Activated naive CD4-positive, alpha-beta T cell treated with anti-CD3 and anti-CD28 coated beads, Interleukin-2, amount 10 ng/mL, durations not matched to agents 7 days and 5 days (primary cell): Measurements from ENCODE around the gene BCL2A1.
"Not testable (repeated sequence)": the region's sequence is repeated elsewhere in the genome, so short reads cannot be mapped to it uniquely, and the experiment has no call there.

Experiments
- CTCF ChIA-PET: fragments of 350-600 bp; sonication (Branson Sonifier 250); formaldehyde crosslinking; loops from one replicate; lab custom pipeline; 2021; ENCODE audit warnings: antibody characterized with exemption; lab: Charles Lee
- DNase-seq: peaks from one replicate; pipeline ENCODE4 v3.0.0-alpha.2; 2020
- H3K27ac Mint-ChIP-seq: one replicate; pipeline ENCODE4 v1.8.0; 2021; ENCODE audit warnings: mild to moderate bottlenecking, moderate library complexity, mixed read lengths
- H3K27me3 Mint-ChIP-seq: one replicate; pipeline ENCODE4 v1.8.0; 2021; ENCODE audit warnings: mild to moderate bottlenecking, mixed read lengths
- H3K36me3 Mint-ChIP-seq: one replicate; pipeline ENCODE4 v1.8.0; 2021; ENCODE audit warnings: mixed read lengths
- H3K4me1 Mint-ChIP-seq: one replicate; pipeline ENCODE4 v1.8.0; 2021; ENCODE audit warnings: mixed read lengths
- H3K4me3 Mint-ChIP-seq: one replicate; pipeline ENCODE4 v1.8.0; 2021; ENCODE audit warnings: mild to moderate bottlenecking, moderate library complexity, mixed read lengths
- H3K9me3 Mint-ChIP-seq: one replicate; pipeline ENCODE4 v1.8.0; 2021; ENCODE audit warnings: mixed read lengths

The BCL2A1 gene

GRCh38 chr15:79962921-79963320, 8.1 kb downstream of the BCL2A1 start:
- H3K4me3 Mint-ChIP-seq, CTCF ChIA-PET, H3K27ac Mint-ChIP-seq, DNase-seq, H3K27me3 Mint-ChIP-seq, H3K9me3 Mint-ChIP-seq: not testable (repeated sequence)
- peaks cover 42% of the 10 kb centered on the region for H3K4me1 Mint-ChIP-seq
- peaks cover 32% of the 10 kb centered on the region for H3K36me3 Mint-ChIP-seq

- CTCF ChIA-PET = no interaction called here
- DNase-seq = no peak
- Mint-ChIP-seq H3K4me3 (no peak overlapping the region), H3K36me3 (peaks cover 32% of the 10 kb centered on the region), H3K4me1 (peaks cover 35% of the 10 kb centered on the region), H3K27ac (no peak overlapping the region), H3K27me3 (no peaks in the 10 kb centered on the region), H3K9me3 (no peaks in the 10 kb centered on the region)
Observed at GRCh38 chr15:79962178-79962577, 8.8 kb downstream of the BCL2A1 start.

- H3K4me1 Mint-ChIP-seq = peaks cover 20% of the 10 kb centered on the region
- H3K27ac Mint-ChIP-seq = no peak overlapping the region
- no peak overlapping the region for H3K4me3 Mint-ChIP-seq
- H3K9me3 Mint-ChIP-seq = no peaks in the 10 kb centered on the region
- no peaks in the 10 kb centered on the region for H3K27me3 Mint-ChIP-seq
- CTCF ChIA-PET = no interaction called here
- no peak for DNase-seq
- H3K36me3 Mint-ChIP-seq = peaks cover 27% of the 10 kb centered on the region
Observed at GRCh38 chr15:79960502-79961212, 10.3 kb downstream of the BCL2A1 start.

DNA sequence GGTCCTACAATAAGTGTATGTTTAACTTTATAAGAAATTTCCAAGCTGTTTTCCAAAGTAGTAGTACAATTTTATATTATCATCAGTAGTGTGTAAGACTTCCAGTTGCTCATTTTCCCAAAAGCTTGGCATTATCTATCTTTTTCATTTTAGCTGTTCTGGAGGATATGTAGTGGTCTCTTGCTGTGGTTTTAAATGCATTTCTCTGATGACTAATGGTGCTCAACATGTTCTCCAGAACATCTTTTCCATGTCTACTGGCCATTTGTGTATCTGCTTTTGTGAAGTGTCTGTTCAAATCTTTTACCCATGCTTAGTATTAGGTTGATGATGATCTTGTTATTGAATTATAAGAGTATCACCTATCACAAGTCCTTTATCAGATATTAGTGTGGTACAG, 13.3 kb downstream of the BCL2A1 start:
- peaks cover 28% of the 10 kb centered on the region for H3K4me1 Mint-ChIP-seq
- H3K27ac Mint-ChIP-seq = no peak overlapping the region
- no peak overlapping the region for H3K4me3 Mint-ChIP-seq
- peaks cover 16% of the 10 kb centered on the region for H3K36me3 Mint-ChIP-seq
- CTCF ChIA-PET = no interaction called here
- H3K27me3 Mint-ChIP-seq = no peaks in the 10 kb centered on the region
- DNase-seq = no peak
- H3K9me3 Mint-ChIP-seq = peaks cover 2% of the 10 kb centered on the region

DNA sequence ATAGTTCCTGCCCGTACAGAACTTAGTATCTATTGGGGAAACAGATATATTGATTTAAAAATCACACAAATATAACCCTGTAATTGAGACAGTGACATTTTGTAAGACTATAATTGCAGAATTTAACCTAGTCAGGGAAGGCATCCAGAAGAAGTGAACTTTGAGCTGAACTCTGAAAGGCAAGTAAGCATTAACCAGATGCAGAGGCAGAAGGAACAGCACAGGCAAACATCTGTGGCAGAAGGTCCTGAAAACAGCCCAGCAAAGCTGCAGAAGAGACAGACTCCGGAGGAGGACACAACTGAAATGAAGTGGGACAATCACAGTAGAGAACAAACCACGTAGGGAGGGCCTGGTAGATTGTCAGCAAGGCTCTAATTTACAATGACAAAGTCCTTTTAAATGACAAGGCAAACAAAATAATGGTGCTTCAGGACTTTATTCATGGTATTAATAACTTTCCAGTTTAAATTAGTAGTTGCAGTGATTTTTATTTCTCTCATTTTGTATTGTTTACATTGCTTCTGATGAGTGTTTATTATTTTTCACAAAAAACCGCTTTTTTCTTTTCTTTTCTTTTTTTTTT, 14.5 kb downstream of the BCL2A1 start:
- peaks cover 22% of the 10 kb centered on the region for H3K4me1 Mint-ChIP-seq
- peaks cover 12% of the 10 kb centered on the region for H3K36me3 Mint-ChIP-seq
- H3K27me3 Mint-ChIP-seq = no peaks in the 10 kb centered on the region
- CTCF ChIA-PET = no interaction called here
- no peak for DNase-seq
- peaks cover 2% of the 10 kb centered on the region for H3K9me3 Mint-ChIP-seq
- no peak overlapping the region for H3K4me3 Mint-ChIP-seq
- no peak overlapping the region for H3K27ac Mint-ChIP-seq

DNA sequence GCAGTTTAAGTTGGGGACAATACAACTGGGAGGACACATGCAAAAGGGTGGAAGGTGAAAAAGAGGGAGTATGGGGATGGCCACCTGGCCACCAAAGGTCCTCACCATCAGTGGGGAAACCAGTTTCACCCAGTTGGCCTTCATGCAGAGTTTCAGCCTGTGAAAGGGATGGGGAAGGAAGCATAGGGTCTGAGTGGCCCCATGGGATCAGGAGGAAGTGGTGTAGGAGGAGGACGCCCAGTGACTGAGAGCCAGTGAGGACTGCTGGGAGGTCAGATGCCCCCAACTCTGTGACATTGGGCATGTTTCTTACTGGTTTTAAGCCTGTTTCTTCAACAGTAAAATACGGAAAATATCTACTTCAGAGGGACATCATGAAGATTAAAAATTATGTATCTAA, 16.3 kb downstream of the BCL2A1 start:
- CTCF ChIA-PET = no interaction called here
- peaks cover 22% of the 10 kb centered on the region for H3K4me1 Mint-ChIP-seq
- no peak overlapping the region for H3K4me3 Mint-ChIP-seq
- H3K36me3 Mint-ChIP-seq = peaks cover 5% of the 10 kb centered on the region
- H3K9me3 Mint-ChIP-seq = peaks cover 2% of the 10 kb centered on the region
- DNase-seq = no peak
- H3K27ac Mint-ChIP-seq = no peak overlapping the region
- H3K27me3 Mint-ChIP-seq = no peaks in the 10 kb centered on the region

- CTCF ChIA-PET = no interaction called here
- Mint-ChIP-seq H3K27me3 (no peaks in the 10 kb centered on the region), H3K4me1 (peaks cover 22% of the 10 kb centered on the region), H3K9me3 (peaks cover 2% of the 10 kb centered on the region), H3K4me3 (no peak overlapping the region), H3K27ac (no peak overlapping the region), H3K36me3 (peaks cover 1% of the 10 kb centered on the region)
- no peak for DNase-seq
Observed at GRCh38 chr15:79953951-79954444, 17.0 kb downstream of the BCL2A1 start.

DNA sequence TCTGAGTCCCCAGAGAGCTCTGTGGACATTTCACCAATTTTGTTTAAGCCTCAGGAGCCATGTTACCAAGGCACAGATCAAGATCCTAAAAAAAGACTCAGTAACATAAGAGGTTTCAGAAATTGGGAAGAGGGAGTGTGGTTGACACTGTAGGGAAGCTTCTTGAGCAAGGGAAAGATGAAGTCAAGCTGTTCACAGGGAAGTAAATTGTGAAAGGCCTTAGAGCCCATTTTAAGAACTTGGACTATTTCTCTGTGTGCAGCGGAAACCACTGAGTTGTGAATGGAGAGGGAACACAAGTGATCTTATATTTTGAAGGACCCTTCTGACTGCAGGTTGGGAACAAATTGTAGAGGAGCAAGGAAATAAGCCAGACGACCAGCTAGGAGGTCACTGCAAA, 18.7 kb downstream of the BCL2A1 start:
- no peaks in the 10 kb centered on the region for H3K36me3 Mint-ChIP-seq
- no peaks in the 10 kb centered on the region for H3K27me3 Mint-ChIP-seq
- H3K4me1 Mint-ChIP-seq = peaks cover 22% of the 10 kb centered on the region
- CTCF ChIA-PET = interaction anchor here (1.3 kb wide), 1 partner anchor 21 kb away, joined by 3 read pairs; no protein-coding TSS in a partner anchor
- no peak for DNase-seq
- no peak overlapping the region for H3K4me3 Mint-ChIP-seq
- no peak overlapping the region for H3K27ac Mint-ChIP-seq
- peaks cover 2% of the 10 kb centered on the region for H3K9me3 Mint-ChIP-seq

DNA sequence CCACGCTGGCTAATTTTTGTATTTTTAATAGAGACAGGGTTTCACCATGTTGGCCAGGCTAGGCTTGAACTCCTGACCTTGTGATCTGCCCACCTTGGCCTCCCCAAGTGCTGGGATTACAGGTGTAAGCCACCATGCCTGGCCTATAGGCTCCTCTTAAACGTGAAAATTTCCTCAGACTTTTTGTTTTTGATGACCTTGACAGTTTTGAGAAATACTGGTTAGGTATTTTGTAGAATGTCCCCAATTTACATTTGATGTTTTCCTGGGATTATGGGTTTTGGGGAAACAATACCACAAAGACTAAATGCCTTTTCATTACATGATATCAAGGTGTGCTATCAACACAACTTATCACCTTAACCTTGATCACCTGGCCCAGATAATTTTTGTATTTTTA, 20.7 kb downstream of the BCL2A1 start:
- no peaks in the 10 kb centered on the region for H3K36me3 Mint-ChIP-seq
- H3K4me1 Mint-ChIP-seq = peaks cover 22% of the 10 kb centered on the region
- H3K4me3 Mint-ChIP-seq = no peak overlapping the region
- peaks cover under 1% of the 10 kb centered on the region for H3K27me3 Mint-ChIP-seq
- H3K27ac Mint-ChIP-seq = no peak overlapping the region
- CTCF ChIA-PET = no interaction called here
- peaks cover 2% of the 10 kb centered on the region for H3K9me3 Mint-ChIP-seq
- no peak for DNase-seq

- DNase-seq = no peak
- H3K9me3 Mint-ChIP-seq = no peaks in the 10 kb centered on the region
- no peaks in the 10 kb centered on the region for H3K36me3 Mint-ChIP-seq
- no peak overlapping the region for H3K4me3 Mint-ChIP-seq
- H3K27ac Mint-ChIP-seq = no peak overlapping the region
- H3K27me3 Mint-ChIP-seq = peaks cover 10% of the 10 kb centered on the region
- peaks cover 11% of the 10 kb centered on the region for H3K4me1 Mint-ChIP-seq
- CTCF ChIA-PET = interaction anchor here (0.6 to 0.7 kb wide), 2 partner anchors 10 to 210 kb away, joined by 3 read pairs; no protein-coding TSS in a partner anchor
Observed at GRCh38 chr15:79948761-79949160, 22.2 kb downstream of the BCL2A1 start.

DNA sequence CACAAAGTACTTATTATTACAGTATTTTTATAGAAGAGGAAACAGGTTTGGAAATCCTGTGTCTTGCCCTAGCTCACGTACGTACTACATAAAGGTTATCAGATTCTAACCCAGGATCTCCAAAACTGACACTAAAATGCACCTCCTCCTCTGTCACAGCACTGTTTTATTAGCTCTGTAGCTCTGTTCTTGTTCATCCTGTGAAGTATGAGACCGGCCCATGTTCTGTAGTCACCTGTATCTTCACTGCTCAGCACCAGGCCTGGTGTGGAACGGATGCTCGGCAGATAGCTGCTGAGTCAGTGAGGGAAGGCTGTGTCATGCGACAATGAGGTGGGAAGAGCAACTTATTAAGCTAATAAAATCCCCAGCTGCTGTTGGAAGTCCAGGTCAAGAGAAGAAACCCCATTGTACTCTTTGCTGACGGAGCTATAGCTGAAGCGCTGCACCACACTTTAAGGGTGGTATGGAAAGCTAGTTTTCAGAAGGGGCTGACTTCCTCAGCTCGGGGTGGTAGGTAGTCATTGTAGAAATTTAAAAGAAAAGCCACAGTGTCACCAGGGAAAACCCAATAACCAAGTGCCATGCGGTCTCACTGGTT, 22.8 kb downstream of the BCL2A1 start:
- H3K9me3 Mint-ChIP-seq = no peaks in the 10 kb centered on the region
- CTCF ChIA-PET = no interaction called here
- no peak for DNase-seq
- H3K36me3 Mint-ChIP-seq = no peaks in the 10 kb centered on the region
- no peak overlapping the region for H3K27ac Mint-ChIP-seq
- H3K27me3 Mint-ChIP-seq = peaks cover 10% of the 10 kb centered on the region
- H3K4me3 Mint-ChIP-seq = no peak overlapping the region
- peaks cover 6% of the 10 kb centered on the region for H3K4me1 Mint-ChIP-seq

DNA sequence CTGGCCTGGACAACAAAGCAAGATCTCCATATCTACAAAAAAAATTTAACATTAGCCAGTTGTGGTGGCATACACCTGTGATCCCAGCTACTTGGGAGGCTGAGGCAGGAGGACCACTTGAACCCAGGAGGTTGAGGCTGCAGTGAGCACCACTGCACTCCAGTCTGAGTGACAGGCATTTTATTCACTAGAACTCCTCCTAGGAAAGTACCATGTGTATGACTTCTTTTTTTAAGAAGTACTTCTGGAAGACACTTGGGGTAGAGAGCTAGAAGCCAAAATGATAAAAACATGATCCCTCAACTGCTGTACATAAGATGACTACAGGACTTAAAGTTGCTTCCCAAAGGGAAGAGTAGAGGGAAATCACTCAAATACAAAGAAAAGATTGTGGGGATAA, 24.0 kb downstream of the BCL2A1 start:
- Mint-ChIP-seq H3K4me3 (no peak overlapping the region), H3K27me3 (peaks cover 10% of the 10 kb centered on the region), H3K9me3 (no peaks in the 10 kb centered on the region), H3K27ac (no peak overlapping the region), H3K36me3 (no peaks in the 10 kb centered on the region), H3K4me1 (peaks cover 3% of the 10 kb centered on the region)
- no peak for DNase-seq
- CTCF ChIA-PET = no interaction called here

- CTCF ChIA-PET = interaction anchor here (0.8 kb wide), 1 partner anchor 47 kb away, joined by 3 read pairs; no protein-coding TSS in a partner anchor
- H3K27ac Mint-ChIP-seq = no peak overlapping the region
- no peaks in the 10 kb centered on the region for H3K9me3 Mint-ChIP-seq
- peaks cover 10% of the 10 kb centered on the region for H3K27me3 Mint-ChIP-seq
- no peak for DNase-seq
- H3K4me1 Mint-ChIP-seq = peaks cover 3% of the 10 kb centered on the region
- H3K4me3 Mint-ChIP-seq = no peak overlapping the region
- no peaks in the 10 kb centered on the region for H3K36me3 Mint-ChIP-seq
Observed at GRCh38 chr15:79944622-79945021, 26.4 kb downstream of the BCL2A1 start.

DNA sequence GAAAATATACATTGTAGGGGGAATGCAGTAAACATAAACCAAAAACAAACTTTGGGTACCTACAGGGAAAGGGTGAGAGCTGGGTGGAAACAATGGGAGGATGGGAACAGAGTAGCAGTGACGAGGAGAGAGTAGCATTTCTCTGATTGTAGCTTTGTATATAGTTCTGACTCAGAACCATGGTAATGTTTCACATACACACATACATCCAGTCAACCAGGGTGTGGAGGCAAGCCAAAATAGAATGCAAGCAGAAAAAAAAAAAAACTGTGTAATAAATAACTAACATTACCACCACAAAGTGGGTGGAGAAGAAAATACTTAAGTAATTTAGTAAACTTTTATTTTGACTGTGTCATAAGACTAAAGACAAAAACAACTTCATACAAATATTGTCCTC, 27.2 kb downstream of the BCL2A1 start:
- H3K9me3 Mint-ChIP-seq = no peaks in the 10 kb centered on the region

More for the DNA sequence above, 27.2 kb downstream of the BCL2A1 start:
- Mint-ChIP-seq H3K27ac (no peak overlapping the region), H3K36me3 (no peaks in the 10 kb centered on the region), H3K27me3 (peaks cover 10% of the 10 kb centered on the region), H3K4me3 (no peak overlapping the region), H3K4me1 (peaks cover 3% of the 10 kb centered on the region)
- CTCF ChIA-PET = no interaction called here
- no peak for DNase-seq
